GM18951 (cell line): ENCODE results near the gene FBXL17.

Experiments
- POLR2A ChIP-seq: IDR thresholded peaks from 4 replicates; pipeline ENCODE4 v1.6.1; 2011; ENCODE audit warnings: mild to moderate bottlenecking; ENCODE audit not compliant: insufficient read length, insufficient read depth; ENCODE audit errors: extremely low read depth
- in situ Hi-C: fragments of 300-500 bp; cut with MboI; formaldehyde crosslinking; loops from one replicate; pipeline ENCODE4 v1.12.0; 2022; ENCODE audit warnings: low sequenced_read_pairs, mixed read lengths, inconsistent platforms; ENCODE audit not compliant: unreplicated experiment

FBXL17 gene

DNA sequence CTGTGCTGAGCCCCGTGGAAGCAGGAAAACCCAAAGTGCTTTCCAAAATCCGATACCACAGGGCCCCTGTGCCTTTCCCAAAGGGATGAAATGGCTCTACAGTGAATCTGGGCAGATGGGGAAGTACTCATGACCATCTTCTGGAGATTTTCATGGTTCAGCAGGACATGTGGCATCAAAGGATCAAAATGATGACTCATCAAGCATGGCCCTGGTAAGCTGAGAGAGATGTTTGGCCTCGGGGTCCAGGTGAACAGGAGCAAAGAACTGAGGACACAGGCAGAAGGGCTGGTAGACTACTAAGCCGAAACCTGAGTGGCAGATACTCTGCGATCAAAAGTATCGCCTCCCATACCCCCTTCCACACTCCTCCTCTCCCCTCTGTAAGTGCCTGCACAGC is 551.1 kb downstream of the FBXL17 start:
- in situ Hi-C loops = no loop called here
- TF ChIP-seq POLR2A = no peak

DNA sequence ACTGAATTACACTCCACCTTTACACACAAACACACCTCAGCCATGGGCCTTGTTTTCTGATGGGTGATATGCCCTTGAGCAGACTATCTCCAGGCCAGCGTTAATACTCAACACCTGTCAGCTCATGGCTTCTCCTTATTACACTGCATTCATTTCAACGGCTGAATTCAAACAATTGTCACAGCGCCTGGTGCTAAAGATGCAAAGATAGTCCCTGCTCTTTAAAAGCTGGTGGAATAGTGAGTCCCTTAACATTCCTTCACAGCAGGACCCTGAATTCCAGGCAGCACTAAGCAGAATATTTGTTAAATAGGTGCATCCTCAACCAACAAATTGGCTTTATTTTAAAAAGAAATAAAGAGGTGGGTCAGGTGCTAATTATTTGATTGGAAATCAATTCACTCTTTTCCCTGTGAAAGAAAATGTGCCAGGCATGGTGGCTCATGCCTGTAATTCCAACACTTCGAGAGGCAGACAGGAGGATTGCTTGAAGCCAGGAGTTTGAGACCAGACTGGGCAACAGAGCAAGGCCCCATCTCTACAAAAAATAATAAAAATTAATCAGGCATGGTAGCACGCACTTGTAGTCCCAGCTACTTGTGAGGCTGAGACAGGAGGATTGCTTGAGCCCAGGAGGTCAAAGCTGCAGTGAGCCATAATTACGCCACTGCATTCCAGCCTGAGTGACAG is 555.4 kb downstream of the FBXL17 start:
- no peak for TF ChIP-seq POLR2A
- in situ Hi-C loops = no loop called here

DNA sequence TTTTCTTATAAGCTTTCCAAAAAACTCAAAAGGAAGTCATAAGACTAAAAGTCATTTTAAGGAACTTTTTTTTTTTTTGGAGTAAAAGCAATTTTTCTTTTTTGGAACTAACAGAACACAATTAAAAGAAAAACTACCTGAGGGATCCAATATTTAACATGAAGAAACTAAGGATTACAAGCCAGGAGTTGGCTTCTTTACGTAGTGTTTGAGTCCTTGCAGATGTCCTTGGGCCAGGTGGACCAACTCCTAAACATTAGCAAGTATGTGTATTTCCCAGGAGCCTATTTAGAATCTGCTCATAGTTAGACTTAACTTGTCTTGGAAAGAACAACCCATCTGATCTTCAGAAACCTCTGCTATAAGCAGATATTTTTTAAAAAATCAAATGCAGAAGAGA is 557.1 kb downstream of the FBXL17 start:
- in situ Hi-C loops = no loop called here
- no peak for TF ChIP-seq POLR2A

DNA sequence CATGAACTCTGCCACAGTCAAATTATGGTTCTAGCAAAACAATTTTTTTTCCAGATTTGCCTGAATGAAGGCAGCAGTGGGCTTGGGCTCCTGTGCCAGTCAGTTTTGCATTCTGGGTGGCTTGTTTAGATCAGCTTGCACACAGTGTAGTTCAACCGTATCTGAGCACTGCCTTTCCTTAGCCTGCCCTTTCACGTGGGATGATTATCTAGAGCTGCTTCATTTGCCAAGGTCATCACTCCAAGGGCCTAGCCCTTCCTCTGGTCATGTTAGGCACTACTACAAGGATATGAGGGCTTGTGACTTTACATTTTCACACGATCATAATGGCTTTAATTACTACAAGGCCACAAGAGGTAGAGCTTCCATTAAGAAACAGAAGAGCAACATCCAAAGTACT is 560.6 kb downstream of the FBXL17 start:
- in situ Hi-C loops = no loop called here

DNA sequence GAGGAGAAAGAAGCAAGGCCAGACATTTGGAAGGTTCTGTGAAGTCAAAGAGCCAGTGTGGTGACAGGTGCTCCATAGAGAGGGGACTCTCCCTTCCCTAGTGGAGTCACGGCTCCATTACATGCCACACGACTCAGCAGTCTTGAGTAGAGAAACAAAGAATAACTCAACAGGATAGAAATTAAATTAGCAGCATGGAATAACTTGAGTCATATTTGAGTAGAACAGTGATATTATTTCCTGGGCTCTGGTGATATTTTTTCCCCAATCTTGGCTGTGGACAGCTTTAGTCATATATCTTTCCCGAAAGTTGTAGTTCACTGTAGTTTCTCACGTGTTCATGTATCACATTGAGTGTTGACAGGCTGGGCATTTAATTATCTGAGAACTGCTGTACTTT is 561.5 kb downstream of the FBXL17 start:
- in situ Hi-C loops = no loop called here
- TF ChIP-seq POLR2A = no peak

More for the DNA sequence above, 560.6 kb downstream of the FBXL17 start:
- TF ChIP-seq POLR2A = no peak

DNA sequence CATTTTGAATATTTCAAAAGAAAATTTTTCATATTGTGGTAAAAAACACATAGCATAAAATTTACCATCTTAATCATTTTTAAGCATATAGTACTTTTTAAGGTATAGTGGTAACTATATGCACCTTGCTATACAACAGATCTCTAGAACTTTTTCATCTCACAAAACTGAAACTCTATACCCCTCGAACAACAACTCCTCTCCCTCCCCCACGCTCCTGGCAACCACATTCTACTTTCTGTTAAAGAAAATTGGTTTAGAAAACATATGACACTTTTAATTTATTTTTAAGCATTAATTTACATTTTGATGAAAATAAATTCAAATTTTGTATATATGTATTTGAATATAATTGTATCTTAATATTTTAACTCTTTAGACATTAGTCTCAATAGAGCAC is 563.9 kb downstream of the FBXL17 start:
- TF ChIP-seq POLR2A = no peak
- in situ Hi-C loops = no loop called here

DNA sequence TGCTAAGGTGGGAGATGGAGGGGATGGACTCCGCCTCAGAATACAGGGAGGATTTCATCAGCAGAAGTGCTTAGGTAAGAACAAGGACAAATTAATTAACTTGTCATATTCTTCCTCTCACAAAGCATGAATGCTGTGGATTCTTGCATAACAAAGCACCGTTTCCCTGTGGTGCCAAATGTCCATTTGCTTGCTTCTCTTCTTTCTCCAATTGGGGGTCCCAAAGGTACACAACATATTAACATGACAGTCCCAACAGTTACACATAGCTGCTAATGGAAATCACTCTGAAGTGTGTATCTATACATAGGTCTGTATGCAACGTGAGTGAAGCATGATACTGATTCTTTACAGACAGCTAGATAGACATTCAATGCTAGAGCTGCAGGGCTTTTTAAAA is 564.5 kb downstream of the FBXL17 start:
- no peak for TF ChIP-seq POLR2A
- in situ Hi-C loops = no loop called here

DNA sequence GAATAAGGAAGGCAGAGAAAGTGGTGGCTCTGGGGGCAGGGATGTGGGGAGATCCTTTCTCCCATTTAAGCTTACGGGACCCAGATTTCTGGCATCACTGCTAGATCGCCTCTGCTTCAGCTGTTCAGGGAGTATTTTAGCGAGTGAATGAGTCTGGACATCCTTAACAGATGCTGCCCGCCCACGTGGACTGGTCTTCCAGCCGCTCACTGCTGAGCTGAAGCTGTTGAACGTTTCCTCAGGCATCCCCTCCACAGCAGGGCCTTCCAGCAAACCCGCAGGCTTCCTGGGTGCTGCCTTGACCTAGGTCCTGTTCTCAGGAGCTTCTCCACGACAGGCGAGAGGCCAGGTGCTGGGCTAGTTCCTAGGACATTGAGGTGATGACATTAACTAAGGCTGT is 566.8 kb downstream of the FBXL17 start:
- TF ChIP-seq POLR2A = no peak
- in situ Hi-C loops = no loop called here

DNA sequence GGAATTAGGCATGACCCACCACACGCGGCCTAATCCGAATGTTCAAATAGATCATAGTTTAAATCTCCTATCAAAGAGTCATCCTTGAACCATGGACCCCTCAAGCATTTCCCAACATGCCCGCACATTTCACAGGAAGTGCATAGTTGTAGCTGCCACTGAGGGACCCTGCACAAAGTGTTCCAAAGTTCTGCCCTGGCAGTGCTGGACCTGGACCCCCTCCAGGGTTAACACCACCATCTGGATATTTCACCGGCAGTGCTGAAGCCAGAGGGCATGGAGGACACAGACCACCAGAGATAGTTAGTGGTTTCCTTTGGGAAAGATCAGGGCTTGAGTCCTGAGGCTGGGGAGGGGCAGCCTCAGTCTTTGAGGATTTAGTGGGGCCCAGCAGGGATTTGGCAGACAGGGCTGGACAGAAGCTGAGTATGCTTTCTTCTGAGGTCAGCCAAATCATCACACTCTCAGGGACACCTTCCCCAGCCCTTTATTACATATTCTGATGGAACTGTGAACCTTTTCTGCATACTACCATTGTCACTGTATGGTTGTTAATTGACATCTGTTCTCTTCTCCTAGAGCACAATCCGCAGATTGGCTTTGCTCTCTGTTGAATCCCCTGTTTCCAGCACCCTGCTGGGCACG is 567.6 kb downstream of the FBXL17 start:
- in situ Hi-C loops = no loop called here
- TF ChIP-seq POLR2A = no peak

DNA sequence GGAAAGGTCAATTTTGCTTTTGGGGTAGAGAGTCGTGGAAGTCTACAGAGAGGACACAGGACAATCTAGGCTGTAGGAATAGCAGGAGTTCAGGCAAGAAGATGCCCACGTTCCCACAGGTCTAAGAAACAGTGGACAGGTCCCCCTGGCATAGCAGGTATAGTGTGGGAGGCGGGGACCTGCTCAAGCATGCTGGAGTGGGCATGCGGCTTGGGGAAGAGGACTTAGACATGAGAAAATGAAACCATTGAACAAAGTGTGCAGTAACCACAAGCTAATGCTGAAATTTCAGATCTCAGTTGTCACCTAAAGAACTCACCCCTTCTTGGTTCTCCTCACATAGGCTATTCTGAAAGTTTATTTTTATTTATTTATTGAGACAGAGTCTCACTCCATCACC is 568.3 kb downstream of the FBXL17 start:
- TF ChIP-seq POLR2A = no peak
- in situ Hi-C loops = no loop called here

DNA sequence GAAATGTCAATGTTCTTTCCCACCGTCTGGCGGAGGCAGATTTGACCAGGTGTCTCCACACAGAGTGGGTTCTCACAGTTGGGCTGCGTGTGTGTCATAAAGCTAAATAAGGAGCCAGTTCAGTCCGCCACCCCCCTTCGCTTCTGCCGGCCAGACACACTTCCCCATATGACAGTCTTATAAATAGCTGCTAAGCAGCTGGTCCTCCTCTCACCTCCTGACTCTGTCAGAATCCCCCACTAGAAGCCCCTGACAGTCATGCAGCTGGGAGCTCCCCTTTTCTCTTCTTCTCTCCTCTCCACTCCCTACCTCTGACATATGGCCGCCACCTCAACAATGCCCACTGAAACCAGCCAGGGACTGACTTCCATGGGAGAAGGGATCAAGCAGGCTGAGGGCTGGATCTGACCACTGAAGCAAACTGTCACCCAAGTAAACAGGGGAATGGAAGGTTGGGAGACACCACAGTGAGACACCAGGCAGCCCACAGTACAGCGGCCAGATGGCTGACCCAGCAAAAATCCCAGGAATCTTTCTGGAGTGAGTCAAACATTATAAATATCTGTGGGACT is 569.2 kb downstream of the FBXL17 start:
- no peak for TF ChIP-seq POLR2A
- in situ Hi-C loops = no loop called here

DNA sequence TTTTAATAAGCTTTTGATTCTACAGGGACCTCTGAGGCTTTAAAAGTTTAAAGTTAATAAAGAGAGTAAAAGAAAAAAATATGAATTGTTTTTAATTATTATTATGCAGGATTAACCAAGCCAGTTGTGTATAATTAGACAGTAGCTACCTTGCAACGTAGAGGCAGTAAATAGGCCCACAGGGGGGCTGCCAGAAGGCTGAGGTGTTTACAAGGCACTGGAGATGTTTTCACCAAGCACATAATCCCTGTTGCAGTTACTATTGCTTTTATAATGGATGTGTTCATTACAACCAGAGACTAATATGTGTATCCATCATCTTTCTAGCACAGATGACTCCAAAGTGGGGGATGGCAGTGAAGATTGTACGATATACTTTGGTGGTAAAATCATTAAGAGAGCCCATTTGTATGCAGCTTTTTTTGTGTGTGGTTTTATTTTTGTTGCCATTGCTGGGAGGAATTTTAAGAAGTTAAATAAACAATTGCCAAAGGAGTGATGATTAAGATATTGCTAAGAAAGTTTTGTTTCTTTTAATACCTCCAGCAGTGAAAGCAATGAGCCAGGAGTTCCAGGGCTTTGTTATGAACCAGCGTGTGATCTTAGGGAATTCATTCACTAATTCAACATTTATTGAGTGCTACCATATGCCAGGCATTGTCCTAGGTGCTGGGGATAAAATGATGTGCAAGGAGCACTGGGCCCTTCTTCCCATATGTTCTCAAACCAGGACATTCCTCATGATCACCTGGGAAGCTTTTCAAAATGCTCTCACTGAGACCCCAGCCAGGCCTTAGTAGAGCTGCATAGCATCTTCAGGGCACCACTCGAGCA is 572.5 kb downstream of the FBXL17 start:
- in situ Hi-C loops = no loop called here
- TF ChIP-seq POLR2A = no peak
